CD14-positive monocyte (primary cell): ENCODE results near the gene NBDY. TPM values are rescaled to one million over a fixed set of nuclear protein-coding genes. Genes with fewer than 3 reads are reported as not detected.

ENCODE experiments used
- DNase-seq, 3 donors: peaks; one replicate each; pipeline ENCODE4 v3.0.0-alpha.2; 2011 to 2022
- H2AFZ ChIP-seq: 2 replicates; pipeline ENCODE4 v1.6.0; 2012; ENCODE audit warnings: mild to moderate bottlenecking, low read depth, low read length, inconsistent platforms; ENCODE audit not compliant: insufficient read depth, poor library complexity, severe bottlenecking
- H3K27ac ChIP-seq, 2 donors: 1 replicate in 1 of 2; 2 replicates in 1 of 2; pipeline ENCODE4 v1.5.1; 2012 to 2013; ENCODE audit warnings: low read length in 2 of 2, control low read depth in 1 of 2, inconsistent platforms in 1 of 2, low read depth in 1 of 2, mild to moderate bottlenecking in 1 of 2
- H3K27me3 ChIP-seq, 2 donors: one replicate each; pipeline versions ENCODE4 v1.6.0 to v1.6.1; 2011 to 2013; ENCODE audit warnings: low read length in 2 of 2; ENCODE audit not compliant: control insufficient read depth in 2 of 2, insufficient read depth in 2 of 2
- H3K36me3 ChIP-seq, 2 donors: replicated peaks in 1 of 2; 1 replicate in 1 of 2; 2 replicates in 1 of 2; pipeline versions ENCODE4 v1.5.1 to v1.6.1; 2012 to 2013; ENCODE audit warnings: low read length in 2 of 2, control low read depth in 1 of 2, inconsistent platforms in 1 of 2, mild to moderate bottlenecking in 1 of 2; ENCODE audit not compliant: insufficient read depth in 2 of 2, control insufficient read depth in 1 of 2
- H3K4me1 ChIP-seq, 2 donors: 1 replicate in 1 of 2; 2 replicates in 1 of 2; pipeline versions ENCODE4 v1.5.1 to v1.6.1; 2012 to 2013; ENCODE audit warnings: low read length in 2 of 2, control low read depth in 1 of 2, inconsistent platforms in 1 of 2, mild to moderate bottlenecking in 1 of 2, moderate library complexity in 1 of 2; ENCODE audit not compliant: insufficient read depth in 2 of 2, control insufficient read depth in 1 of 2
- H3K4me2 ChIP-seq: replicated peaks from 2 replicates; pipeline ENCODE3; 2012; ENCODE audit warnings: low read length, moderate library complexity, mild to moderate bottlenecking; ENCODE audit not compliant: poor library complexity, severe bottlenecking; ENCODE audit errors: extremely low read depth
- H3K4me3 ChIP-seq, 3 experiments: fragments of 200-600 bp in 1 of 3; sonication (generic) in 1 of 3; replicated peaks in 1 of 3; 1 replicate in 2 of 3; 2 replicates in 1 of 3; pipeline ENCODE4 v1.5.1; 2011 to 2013; ENCODE audit warnings: low read length in 3 of 3, mild to moderate bottlenecking in 3 of 3, control low read depth in 2 of 3, low read depth in 2 of 3, inconsistent platforms in 1 of 3, moderate library complexity in 1 of 3
- H3K79me2 ChIP-seq: 2 replicates; pipeline ENCODE4 v1.6.0; 2012; ENCODE audit warnings: mild to moderate bottlenecking, control low read depth, inconsistent platforms, low read length, moderate library complexity; ENCODE audit not compliant: insufficient read depth
- H3K9ac ChIP-seq: 2 replicates; pipeline ENCODE4 v1.6.0; 2017; ENCODE audit warnings: low read length, mild to moderate bottlenecking; ENCODE audit not compliant: insufficient read depth, poor library complexity, severe bottlenecking
- H3K9me3 ChIP-seq, 2 donors: replicated peaks in 1 of 2; 1 replicate in 1 of 2; 2 replicates in 1 of 2; pipeline versions ENCODE4 v1.5.1 to v1.6.1; 2012 to 2013; ENCODE audit warnings: low read length in 2 of 2, control low read depth in 1 of 2; ENCODE audit not compliant: control insufficient read depth in 1 of 2, insufficient read depth in 1 of 2
- H4K20me1 ChIP-seq: 2 replicates; pipeline ENCODE4 v1.6.0; 2012; ENCODE audit warnings: mild to moderate bottlenecking, low read length, control low read depth, moderate library complexity; ENCODE audit not compliant: insufficient read depth
- H3K27ac Mint-ChIP-seq, 7 donors: one replicate each; pipeline ENCODE4 v1.8.0; 2020; ENCODE audit warnings: mild to moderate bottlenecking in 7 of 7, mixed read lengths in 7 of 7, moderate library complexity in 6 of 7, inconsistent platforms in 2 of 7
- H3K27me3 Mint-ChIP-seq, 3 donors: one replicate each; pipeline ENCODE4 v1.8.0; 2021 to 2022; ENCODE audit warnings: low read depth in 3 of 3, mild to moderate bottlenecking in 3 of 3, mixed read lengths in 3 of 3, moderate library complexity in 3 of 3, inconsistent platforms in 1 of 3
- H3K36me3 Mint-ChIP-seq, 2 donors: one replicate each; pipeline ENCODE4 v1.8.0; 2020; ENCODE audit warnings: mixed read lengths in 2 of 2, inconsistent platforms in 1 of 2, mild to moderate bottlenecking in 1 of 2
- H3K4me1 Mint-ChIP-seq: one replicate; pipeline ENCODE4 v1.8.0; 2020; ENCODE audit warnings: mild to moderate bottlenecking, mixed read lengths
- H3K4me3 Mint-ChIP-seq, 2 donors: one replicate each; pipeline ENCODE4 v1.8.0; 2020; ENCODE audit warnings: mild to moderate bottlenecking in 2 of 2, mixed read lengths in 2 of 2, moderate library complexity in 1 of 2
- H3K9me3 Mint-ChIP-seq, 7 donors: one replicate each; pipeline ENCODE4 v1.8.0; 2020 to 2022; ENCODE audit warnings: mixed read lengths in 7 of 7, mild to moderate bottlenecking in 6 of 7, moderate library complexity in 6 of 7, inconsistent platforms in 2 of 7
- WGBS: methylation state at CpG from one replicate; pipeline ENCODE4 v1.1.5; 2013; ENCODE audit warnings: missing lambda C conversion rate; ENCODE audit not compliant: insufficient coverage; 5-methylcytosine and 5-hydroxymethylcytosine counted together
- intact Hi-C, 2 donors: fragments of 100-400 bp; cut with micrococcal nuclease; formaldehyde crosslinking; loops; one replicate each; pipeline versions ENCODE4 v1.15.0 to v1.15.1; 2023
- polyA plus RNA-seq, 3 donors: library from polyadenylated mRNA; depleted of rRNA in 1 of 3; unstranded in 2 of 3; stranded (reverse) in 1 of 3; fragments of 300-500 nt in 2 of 3; fragments of >200 nt in 1 of 3; fragmentation: Illumina TruSeq in 2 of 3; gene quantifications; 1 replicate in 2 of 3; 2 replicates in 1 of 3; pipeline ENCODE4 v1.2.3, GENCODE V29; 2012 to 2021
- TF ChIP-seq, protein P1 (sequence below): fragments of 200-600 bp; IDR thresholded peaks from one replicate; pipeline ENCODE4 v1.8.0; 2022; ENCODE audit warnings: antibody characterized with exemption, mild to moderate bottlenecking

The NBDY gene
- polyA plus RNA-seq, 3 donors, result 14.4 to 24.9 (median 22.1) TPM

- WGBS, result no CpG with 5 or more reads among the region's 1 CpG
- no peak overlapping the region for H3K4me2 ChIP-seq
- intact Hi-C loops, result no loop called here
These were observed 2.4 kb upstream of the NBDY start for GRCh38 chrX:56726605-56727004.

GRCh38 chrX:56727531-56727930 lies 1.5 kb upstream of the NBDY start:
- H3K4me1 Mint-ChIP-seq, result peaks cover 17% of the 10 kb centered on the region
- intact Hi-C loops, result no loop called here
- WGBS, result 80% methylated on average over 2 of the region's 3 CpGs

More at GRCh38 chrX:56726605-56727004, 2.4 kb upstream of the NBDY start:
- H3K4me3 Mint-ChIP-seq, result no peak overlapping the region
- H3K36me3 Mint-ChIP-seq, result no peaks in the 10 kb centered on the region
- Histone ChIP-seq H4K20me1 (no peaks in the 10 kb centered on the region), H3K27me3 (no peaks in the 10 kb centered on the region), H3K36me3 (no peaks in the 10 kb centered on the region), H3K4me1 (peaks cover 9 to 10% of the 10 kb centered on the region in 2 donors), H3K9me3 (no peaks in the 10 kb centered on the region), H3K4me3 (no peak overlapping the region), H3K27ac (no peak overlapping the region), H2AFZ (no peak overlapping the region), H3K79me2 (peaks cover 18% of the 10 kb centered on the region), H3K9ac (no peak overlapping the region)
- H3K9me3 Mint-ChIP-seq, result no peaks in the 10 kb centered on the region
- TF ChIP-seq, protein P1, sequence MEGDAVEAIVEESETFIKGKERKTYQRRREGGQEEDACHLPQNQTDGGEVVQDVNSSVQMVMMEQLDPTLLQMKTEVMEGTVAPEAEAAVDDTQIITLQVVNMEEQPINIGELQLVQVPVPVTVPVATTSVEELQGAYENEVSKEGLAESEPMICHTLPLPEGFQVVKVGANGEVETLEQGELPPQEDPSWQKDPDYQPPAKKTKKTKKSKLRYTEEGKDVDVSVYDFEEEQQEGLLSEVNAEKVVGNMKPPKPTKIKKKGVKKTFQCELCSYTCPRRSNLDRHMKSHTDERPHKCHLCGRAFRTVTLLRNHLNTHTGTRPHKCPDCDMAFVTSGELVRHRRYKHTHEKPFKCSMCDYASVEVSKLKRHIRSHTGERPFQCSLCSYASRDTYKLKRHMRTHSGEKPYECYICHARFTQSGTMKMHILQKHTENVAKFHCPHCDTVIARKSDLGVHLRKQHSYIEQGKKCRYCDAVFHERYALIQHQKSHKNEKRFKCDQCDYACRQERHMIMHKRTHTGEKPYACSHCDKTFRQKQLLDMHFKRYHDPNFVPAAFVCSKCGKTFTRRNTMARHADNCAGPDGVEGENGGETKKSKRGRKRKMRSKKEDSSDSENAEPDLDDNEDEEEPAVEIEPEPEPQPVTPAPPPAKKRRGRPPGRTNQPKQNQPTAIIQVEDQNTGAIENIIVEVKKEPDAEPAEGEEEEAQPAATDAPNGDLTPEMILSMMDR, result peak; percentile 47
- H3K4me1 Mint-ChIP-seq, result peaks cover 14% of the 10 kb centered on the region
- peaks cover 1 to 18% (median 3%) of the 10 kb centered on the region in 3 donors for H3K27me3 Mint-ChIP-seq
- DNase-seq, result peak; percentile 12 to 37 (median 16)
- H3K27ac Mint-ChIP-seq, result no peak overlapping the region

More at GRCh38 chrX:56727531-56727930, 1.5 kb upstream of the NBDY start:
- Histone ChIP-seq H3K9me3 (no peaks in the 10 kb centered on the region), H3K36me3 (no peaks in the 10 kb centered on the region), H3K4me3 (no peak overlapping the region), H2AFZ (no peak overlapping the region), H3K9ac (no peak overlapping the region), H3K27me3 (no peaks in the 10 kb centered on the region), H3K27ac (no peak overlapping the region), H3K79me2 (peaks cover 18% of the 10 kb centered on the region), H4K20me1 (no peaks in the 10 kb centered on the region), H3K4me2 (no peak overlapping the region), H3K4me1 (peaks cover 9 to 10% of the 10 kb centered on the region in 2 donors)
- Mint-ChIP-seq H3K27ac (no peak overlapping the region), H3K9me3 (no peaks in the 10 kb centered on the region), H3K27me3 (peaks cover 0 to 16% (median 1%) of the 10 kb centered on the region in 3 donors), H3K4me3 (no peak overlapping the region), H3K36me3 (no peaks in the 10 kb centered on the region)
- no peak for DNase-seq
- TF ChIP-seq, protein P1, result no peak
